ENCODE data around the gene RPS27.
"Not testable (repeated sequence)": the region's sequence is repeated elsewhere in the genome, so short reads cannot be mapped to it uniquely, and the experiment has no call there.

RPS27 gene

DNA sequence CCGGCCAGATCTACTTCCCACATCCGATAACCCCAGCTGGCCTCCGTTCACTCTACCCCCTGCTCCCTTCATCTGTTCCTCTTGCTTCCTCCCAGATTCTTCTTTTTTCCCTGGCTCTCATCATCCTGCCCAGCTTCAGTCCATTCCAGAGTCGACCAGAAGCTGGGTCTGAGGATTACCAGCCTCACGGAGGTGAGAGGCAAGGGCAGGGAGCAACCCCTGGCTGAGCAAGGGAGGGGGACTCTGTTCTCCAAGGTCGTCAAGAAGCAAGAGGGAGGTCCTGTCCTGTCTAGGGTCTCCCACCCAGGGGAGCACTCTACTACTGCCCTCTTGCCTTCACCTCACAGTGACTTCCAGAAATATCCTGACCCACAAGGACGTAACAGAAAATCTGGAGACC, 17.0 kb upstream of the RPS27 start:
- Histone ChIP-seq H3K36me3 (peaks cover 14 to 40% (median 28%) of the 10 kb centered on the region in 3 donors), H3K4me1 (peaks cover 0 to 30% (median 17%) of the 10 kb centered on the region in 4 donors), H3K27me3 (no peaks in the 10 kb centered on the region), H3K9me3 (no peaks in the 10 kb centered on the region), H3K27ac (no peak overlapping the region), H3K4me3 (no peak overlapping the region)
- no peak for DNase-seq
- intact Hi-C loops (cut with DNase I; ENCODE audit: low total_unique reads): loop anchor here (10.0 kb wide), 1 partner anchor 49 kb away; the partner anchor contains the start of gene GATAD2B
- TF ChIP-seq, protein P1, sequence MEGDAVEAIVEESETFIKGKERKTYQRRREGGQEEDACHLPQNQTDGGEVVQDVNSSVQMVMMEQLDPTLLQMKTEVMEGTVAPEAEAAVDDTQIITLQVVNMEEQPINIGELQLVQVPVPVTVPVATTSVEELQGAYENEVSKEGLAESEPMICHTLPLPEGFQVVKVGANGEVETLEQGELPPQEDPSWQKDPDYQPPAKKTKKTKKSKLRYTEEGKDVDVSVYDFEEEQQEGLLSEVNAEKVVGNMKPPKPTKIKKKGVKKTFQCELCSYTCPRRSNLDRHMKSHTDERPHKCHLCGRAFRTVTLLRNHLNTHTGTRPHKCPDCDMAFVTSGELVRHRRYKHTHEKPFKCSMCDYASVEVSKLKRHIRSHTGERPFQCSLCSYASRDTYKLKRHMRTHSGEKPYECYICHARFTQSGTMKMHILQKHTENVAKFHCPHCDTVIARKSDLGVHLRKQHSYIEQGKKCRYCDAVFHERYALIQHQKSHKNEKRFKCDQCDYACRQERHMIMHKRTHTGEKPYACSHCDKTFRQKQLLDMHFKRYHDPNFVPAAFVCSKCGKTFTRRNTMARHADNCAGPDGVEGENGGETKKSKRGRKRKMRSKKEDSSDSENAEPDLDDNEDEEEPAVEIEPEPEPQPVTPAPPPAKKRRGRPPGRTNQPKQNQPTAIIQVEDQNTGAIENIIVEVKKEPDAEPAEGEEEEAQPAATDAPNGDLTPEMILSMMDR (IDR thresholded peaks at IDR 0.05): no peak

DNA sequence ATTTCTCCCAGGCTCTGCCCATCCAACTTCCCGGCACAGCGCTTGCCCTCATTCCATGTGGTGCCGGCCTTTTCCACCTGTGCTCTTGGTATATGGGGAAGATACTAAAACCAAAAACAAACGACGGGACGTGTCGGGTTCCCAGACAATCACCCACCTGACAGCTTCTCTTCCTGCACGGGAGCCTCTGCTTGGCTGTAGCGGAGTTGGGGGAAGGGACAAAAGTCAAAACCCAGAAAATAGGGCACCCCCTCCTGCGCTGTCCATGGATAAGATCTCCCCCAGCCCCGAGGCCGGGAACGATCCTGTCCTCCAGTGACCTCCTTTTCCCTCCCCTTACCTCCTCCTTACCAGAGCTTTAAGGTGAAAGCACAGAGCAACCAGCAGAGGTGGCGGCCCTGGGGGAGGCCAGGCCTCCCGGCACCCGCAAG, 13.7 kb upstream of the RPS27 start:
- DNase-seq: no peak
- peaks cover 0 to 23% (median 16%) of the 10 kb centered on the region in 4 donors for H3K4me1 ChIP-seq
- peak overlapping the region; percentile 95 to 97 for H3K27ac ChIP-seq
- H3K9me3 ChIP-seq: no peaks in the 10 kb centered on the region
- TF ChIP-seq, protein P1 (IDR thresholded peaks at IDR 0.05): no peak
- H3K36me3 ChIP-seq: peaks cover 14 to 59% (median 34%) of the 10 kb centered on the region in 3 donors
- H3K4me3 ChIP-seq: peak overlapping the region; percentile 95 to 99
- intact Hi-C loops (cut with DNase I; ENCODE audit: low total_unique reads): loop anchor here (10.0 kb wide), 1 partner anchor 52 kb away; the partner anchor contains the start of gene GATAD2B
- no peaks in the 10 kb centered on the region for H3K27me3 ChIP-seq

DNA sequence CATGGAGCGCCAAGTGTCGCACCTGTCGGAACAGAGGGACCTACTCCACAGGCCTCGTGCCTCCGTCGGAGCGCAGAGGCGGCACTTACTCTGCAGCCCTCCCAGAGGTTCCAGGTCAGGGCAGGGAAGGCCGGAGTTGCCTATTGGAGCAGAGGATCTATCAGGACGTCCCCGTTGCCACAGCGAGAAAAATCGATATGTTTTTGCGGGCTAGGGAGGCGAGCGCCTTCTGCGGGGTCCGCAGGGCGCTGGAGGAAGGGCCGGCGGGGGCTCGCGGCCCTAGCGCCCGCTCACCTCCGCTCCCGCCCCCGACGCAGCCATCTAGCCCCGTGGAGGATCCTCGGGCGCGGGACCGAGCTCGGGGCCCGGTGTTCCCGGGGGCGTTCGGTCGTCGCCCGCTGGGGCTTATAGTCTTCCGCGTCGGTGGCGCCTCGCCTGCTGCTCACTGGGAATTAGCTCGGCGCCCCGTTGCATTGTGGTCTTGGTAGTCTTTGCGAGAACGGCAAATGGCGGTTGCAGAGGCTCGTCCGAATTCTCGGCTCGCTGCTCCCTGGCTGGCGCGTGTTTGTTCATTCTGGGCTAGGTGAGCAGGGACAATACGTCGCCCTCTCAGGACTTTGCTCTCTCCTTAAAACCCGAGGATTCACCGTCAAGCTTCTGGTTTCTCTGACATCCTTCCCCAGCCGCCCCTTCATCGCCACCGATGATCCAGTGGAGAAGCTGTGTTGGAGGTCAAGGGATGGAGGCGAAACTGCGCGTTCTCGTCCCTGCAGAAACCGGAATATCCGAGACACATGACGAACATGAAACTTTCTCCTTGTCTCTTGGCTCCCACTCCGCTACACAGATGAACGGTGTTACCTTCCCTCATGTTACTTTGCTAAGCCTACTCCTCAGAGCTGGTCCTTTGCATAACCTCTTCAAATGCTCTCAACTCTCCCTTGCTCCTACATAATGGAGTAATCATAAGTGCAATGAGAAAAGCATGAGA, 13.0 kb upstream of the RPS27 start, which contains the start of gene JTB:
TSS of gene JTB (minus strand) at position 425 of the 991 bp plus-strand sequence. CDS start at position 3, 422 bp downstream.
- peaks cover 0 to 23% (median 16%) of the 10 kb centered on the region in 4 donors for H3K4me1 ChIP-seq
- TF ChIP-seq, protein P1 (IDR thresholded peaks at IDR 0.05): no peak
- DNase-seq: peak; percentile 92 to 95
- peak within 1 kb of the TSS; percentile 95 to 97 for H3K27ac ChIP-seq
- H3K36me3 ChIP-seq: peaks cover 14 to 62% (median 41%) of the 10 kb centered on the region in 3 donors
- H3K27me3 ChIP-seq: no peaks in the 10 kb centered on the region
- intact Hi-C loops (cut with DNase I; ENCODE audit: low total_unique reads): loop anchor here (10.0 kb wide), 1 partner anchor 53 kb away; the partner anchor contains the start of gene GATAD2B
- H3K9me3 ChIP-seq: no peaks in the 10 kb centered on the region
- peak within 1 kb of the TSS; percentile 95 to 99 for H3K4me3 ChIP-seq

DNA sequence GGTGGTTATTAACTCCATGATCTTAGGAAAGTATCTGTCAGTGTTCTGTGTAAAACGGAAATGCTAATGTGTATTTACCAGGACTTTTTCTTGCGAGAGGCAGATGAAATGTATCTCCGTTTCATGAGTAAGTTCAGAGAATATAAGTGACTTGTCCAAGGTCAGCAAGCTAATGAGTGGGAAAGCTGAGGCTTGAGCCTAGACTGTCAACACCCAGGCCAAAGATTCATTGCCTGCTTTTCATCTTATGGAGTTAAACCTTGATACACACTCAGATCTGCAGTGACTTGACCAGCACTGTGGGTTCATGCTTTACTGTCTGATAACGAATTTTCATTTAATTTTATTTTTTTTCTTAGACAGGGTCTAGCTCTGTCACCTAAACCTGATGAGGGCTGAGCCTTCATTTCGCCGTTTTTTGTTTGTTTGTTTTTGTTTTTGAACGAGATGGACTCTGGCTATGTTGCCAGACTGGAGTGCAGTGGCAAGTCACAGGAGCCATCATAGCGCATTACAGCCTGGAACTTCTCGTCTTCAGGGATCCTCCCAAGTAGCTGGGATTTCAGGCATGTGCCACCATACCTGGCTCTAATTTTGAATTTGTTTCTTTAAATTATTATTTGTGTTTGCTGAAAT, 12.2 kb upstream of the RPS27 start:
- peak overlapping the region; percentile 95 to 97 for H3K27ac ChIP-seq
- no peaks in the 10 kb centered on the region for H3K27me3 ChIP-seq
- no peak for DNase-seq
- H3K9me3 ChIP-seq: no peaks in the 10 kb centered on the region
- peaks cover 0 to 23% (median 16%) of the 10 kb centered on the region in 4 donors for H3K4me1 ChIP-seq
- peaks cover 14 to 62% (median 45%) of the 10 kb centered on the region in 3 donors for H3K36me3 ChIP-seq
- intact Hi-C loops (cut with DNase I; ENCODE audit: low total_unique reads): loop anchor here (10.0 kb wide), 1 partner anchor 54 kb away; the partner anchor contains the start of gene GATAD2B
- TF ChIP-seq, protein P1 (IDR thresholded peaks at IDR 0.05): no peak
- peak overlapping the region; percentile 95 to 99 for H3K4me3 ChIP-seq

DNA sequence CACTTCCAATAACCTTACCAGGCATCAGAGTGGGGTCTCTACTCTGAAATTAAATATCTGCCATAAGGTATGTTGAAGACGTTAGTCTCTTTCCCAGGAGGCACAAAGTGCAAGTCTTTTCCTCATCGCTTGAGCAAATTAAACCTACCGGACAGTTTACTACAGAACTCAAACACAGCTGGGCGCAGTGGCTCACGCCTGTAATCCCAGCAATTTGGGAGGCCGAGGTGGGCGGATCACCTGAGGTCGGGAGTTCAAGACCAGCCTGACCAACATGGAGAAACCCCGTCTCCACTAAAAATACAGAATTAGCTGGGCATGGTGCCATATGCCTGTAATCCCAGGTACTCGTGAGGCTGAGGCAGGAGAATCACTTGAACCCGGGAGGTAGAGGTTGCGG, 11.5 kb upstream of the RPS27 start:
- Histone ChIP-seq H3K36me3 (peaks cover 12 to 56% (median 38%) of the 10 kb centered on the region in 3 donors), H3K27ac (peak overlapping the region in 1 of 2 donors; percentile 95), H3K4me1 (peaks cover 0 to 23% (median 16%) of the 10 kb centered on the region in 4 donors)
- not testable (repeated sequence) for H3K9me3 ChIP-seq, DNase-seq, H3K27me3 ChIP-seq, H3K4me3 ChIP-seq
- intact Hi-C loops (cut with DNase I; ENCODE audit: low total_unique reads): loop anchor here (10.0 kb wide), 1 partner anchor 54 kb away; the partner anchor contains the start of gene GATAD2B

DNA sequence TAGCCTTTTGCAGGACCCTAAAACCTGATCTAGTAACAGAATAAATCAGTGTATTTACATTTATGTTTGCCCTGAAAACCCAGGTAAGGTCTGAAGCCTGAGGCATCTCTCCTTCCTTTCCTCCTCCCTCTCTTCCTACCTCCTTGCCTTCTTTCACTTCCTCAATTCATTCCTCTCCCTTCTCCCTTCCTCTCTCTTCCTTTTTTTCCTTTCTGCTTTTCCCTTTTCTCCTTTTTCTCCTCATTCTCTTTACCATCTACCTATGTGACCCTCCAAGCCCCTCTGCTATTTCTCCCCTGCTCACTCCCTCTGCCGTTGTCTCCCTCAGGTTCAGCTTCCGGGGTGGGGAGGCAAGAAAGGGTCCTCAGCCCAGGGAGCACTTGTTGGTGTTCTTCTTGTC, 8.8 kb upstream of the RPS27 start:
- Histone ChIP-seq H3K36me3 (peaks cover 0 to 36% (median 17%) of the 10 kb centered on the region in 3 donors), H3K4me1 (peaks cover 0 to 30% (median 20%) of the 10 kb centered on the region in 4 donors)
- H3K27me3 ChIP-seq, H3K9me3 ChIP-seq, H3K27ac ChIP-seq, DNase-seq, H3K4me3 ChIP-seq: not testable (repeated sequence)
- intact Hi-C loops (cut with DNase I; ENCODE audit: low total_unique reads): loop anchor here (10.0 kb wide), 1 partner anchor 307 kb away; the partner anchor contains the start of genes ILF2 and NPR1
